Measurements from ENCODE around the gene DNAL4. TPM values are rescaled to one million over a fixed set of nuclear protein-coding genes. Genes with fewer than 3 reads are reported as not detected.
A peak's percentile ranks its signal among the peaks of the same experiment; 100 is the strongest.

The DNAL4 gene
- total RNA-seq, 1 donor from 2014 or later, result 19.9 TPM

DNA sequence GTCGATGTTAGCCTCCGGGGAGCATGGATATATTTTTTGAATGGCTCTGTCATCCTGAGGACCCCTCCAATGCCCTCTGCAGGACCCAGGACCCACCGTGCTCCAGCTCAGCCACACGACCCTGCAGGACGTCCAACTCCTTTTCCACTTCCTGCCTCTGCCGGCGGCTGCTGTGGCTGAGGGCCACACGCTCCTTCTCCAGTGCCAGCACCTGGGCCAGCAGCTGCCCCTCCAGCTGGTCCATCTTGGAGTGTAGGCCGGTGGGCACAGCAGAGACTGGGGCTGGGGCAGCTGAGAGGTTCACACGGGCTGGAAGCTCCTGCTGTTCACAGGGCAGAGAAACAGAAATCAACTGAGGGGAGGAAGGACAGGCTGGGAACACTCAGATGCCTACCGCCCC is 34.2 kb upstream of the DNAL4 start:
- no peak overlapping the region for H3K4me3 ChIP-seq (ENCODE audit: low read depth, low read length)
- no peak for DNase-seq (ENCODE audit: low read depth)
- no peak for TF ChIP-seq CTCF (conservative IDR thresholded peaks at IDR 0.05; ENCODE audit: low read depth, low read length)

- no peak for TF ChIP-seq CTCF (conservative IDR thresholded peaks at IDR 0.05; ENCODE audit: low read depth, low read length)
- H3K4me3 ChIP-seq (ENCODE audit: low read depth, low read length), result no peak overlapping the region
- DNase-seq (ENCODE audit: low read depth), result no peak
These were observed 33.6 kb upstream of the DNAL4 start for GRCh38 chr22:38827510-38827909.

DNA sequence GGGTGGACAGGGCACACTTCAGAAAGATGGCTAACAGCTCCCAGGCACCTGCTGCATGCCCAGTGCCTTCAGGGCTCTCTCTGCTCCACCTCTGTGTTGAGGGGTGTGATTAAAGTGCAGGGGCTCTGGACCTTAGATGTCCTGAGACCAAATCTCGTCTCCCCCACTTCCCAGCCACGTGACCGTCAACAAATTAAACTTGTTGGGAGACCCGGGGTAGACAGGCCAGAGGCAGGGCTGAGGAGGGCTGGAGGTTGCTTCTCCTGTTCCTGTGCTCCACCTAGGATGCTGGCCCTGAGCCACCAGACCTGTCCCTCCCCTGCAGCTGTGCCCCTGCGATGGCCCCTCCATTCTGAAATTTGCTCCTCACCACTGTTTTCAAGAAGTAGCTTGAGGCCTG is 32.9 kb upstream of the DNAL4 start:
- H3K4me3 ChIP-seq (ENCODE audit: low read depth, low read length), result no peak overlapping the region
- no peak for DNase-seq (ENCODE audit: low read depth)
- no peak for TF ChIP-seq CTCF (conservative IDR thresholded peaks at IDR 0.05; ENCODE audit: low read depth, low read length)

DNA sequence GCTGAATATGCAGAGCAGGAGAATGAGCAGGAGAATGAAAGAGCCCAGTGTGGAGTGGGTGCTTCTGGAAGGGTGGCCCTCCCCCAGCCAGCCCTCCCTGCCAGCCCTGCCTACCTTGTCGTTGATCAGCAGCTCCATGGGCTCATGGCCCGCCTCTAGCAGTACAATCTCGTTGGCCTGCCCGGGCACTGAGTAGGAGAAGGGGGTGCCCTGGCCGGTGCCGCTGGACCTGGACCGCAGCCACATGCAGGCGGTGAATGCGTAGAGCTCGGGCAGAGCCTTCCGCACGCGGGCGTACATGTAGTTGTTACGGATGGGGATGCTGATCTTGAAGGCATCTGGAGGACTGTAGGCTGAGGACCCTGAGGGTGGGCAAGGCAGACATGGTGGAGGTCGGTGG is 32.4 kb upstream of the DNAL4 start:
- TF ChIP-seq CTCF (conservative IDR thresholded peaks at IDR 0.05; ENCODE audit: low read depth, low read length), result no peak
- DNase-seq (ENCODE audit: low read depth), result no peak
- H3K4me3 ChIP-seq (ENCODE audit: low read depth, low read length), result no peak overlapping the region

GRCh38 chr22:38824585-38824984 is 30.6 kb upstream of the DNAL4 start:
- H3K4me3 ChIP-seq (ENCODE audit: low read depth, low read length), result no peak overlapping the region
- no peak for DNase-seq (ENCODE audit: low read depth)
- TF ChIP-seq CTCF (conservative IDR thresholded peaks at IDR 0.05; ENCODE audit: low read depth, low read length), result peak; percentile 63

DNA sequence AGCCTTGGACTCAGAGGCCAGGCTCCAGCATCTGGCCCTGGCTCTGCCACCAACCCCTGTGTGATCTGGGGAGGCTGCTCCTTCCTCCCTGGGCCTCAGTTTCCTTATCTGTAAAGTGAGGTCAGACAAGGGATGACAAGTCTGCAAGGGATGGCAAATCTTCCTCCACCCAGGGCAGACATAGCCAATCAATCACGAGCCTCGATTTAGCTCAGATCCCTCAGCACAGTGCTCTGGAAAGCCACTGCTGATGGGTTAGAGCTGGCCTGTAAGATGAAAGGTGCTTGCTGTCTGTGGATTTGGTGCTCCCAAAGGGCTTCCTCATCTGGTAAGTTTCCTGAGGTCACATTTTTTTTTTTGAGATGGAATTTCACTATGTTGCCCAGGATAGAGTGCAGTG is 29.7 kb upstream of the DNAL4 start:
- no peak overlapping the region for H3K4me3 ChIP-seq (ENCODE audit: low read depth, low read length)
- no peak for TF ChIP-seq CTCF (conservative IDR thresholded peaks at IDR 0.05; ENCODE audit: low read depth, low read length)
- DNase-seq (ENCODE audit: low read depth), result no peak

GRCh38 chr22:38823076-38823475 is 29.1 kb upstream of the DNAL4 start:
- DNase-seq (ENCODE audit: low read depth), result no peak
- TF ChIP-seq CTCF (conservative IDR thresholded peaks at IDR 0.05; ENCODE audit: low read depth, low read length), result no peak
- no peak overlapping the region for H3K4me3 ChIP-seq (ENCODE audit: low read depth, low read length)
